ENCODE data around the gene GNAS-AS1. TPM values are rescaled to one million over a fixed set of nuclear protein-coding genes. Genes with fewer than 3 reads are reported as not detected.

Gene GNAS-AS1
- total and polyA plus RNA-seq, 10 of the 15 experiments (the other 5 are each of a cell fraction or from before 2014, with no cell fraction given): 0.06 to 2.7 (median 1.2) TPM

GRCh38 chr20:58867211-58867610 lies 16.5 kb upstream of the GNAS-AS1 start:
- ATAC-seq (no peak), DNase-seq (ENCODE audit: low read depth, low spot score) (no peak), FAIRE-seq (no peak)
- BruUV-seq (replicated peaks): no TSS peak
- Histone ChIP-seq H3K4me2 (ENCODE audit: control insufficient read depth, insufficient read depth) (no peak overlapping the region), H3K79me2 (ENCODE audit: control insufficient read depth, insufficient read depth, low read length) (no peaks in the 10 kb centered on the region), H3K36me3 (ENCODE audit: control insufficient read depth in 2 of 2, insufficient read depth in 2 of 2, low read length in 1 of 2) (no peaks in the 10 kb centered on the region), H3K4me3 (no peak overlapping the region), H3K27me3 (replicated peaks in 1 of 2; ENCODE audit: control insufficient read depth in 2 of 2, insufficient read depth in 2 of 2, low read length in 1 of 2) (no peaks in the 10 kb centered on the region), H3K4me1 (ENCODE audit: control insufficient read depth, insufficient read depth, low read length) (peaks cover 10% of the 10 kb centered on the region), H2AFZ (ENCODE audit: control insufficient read depth, low read depth, low read length) (no peak overlapping the region), H3K27ac (ENCODE audit: control insufficient read depth, insufficient read depth) (no peak overlapping the region), H3K9ac (ENCODE audit: control insufficient read depth, insufficient read depth, low read length) (no peak overlapping the region), H4K20me1 (ENCODE audit: control insufficient read depth, insufficient read depth) (no peaks in the 10 kb centered on the region), H3K9me3 (replicated peaks; ENCODE audit: control insufficient read depth, insufficient read depth, low read length) (no peaks in the 10 kb centered on the region)
- in situ Hi-C loops (cut with MboI) (loop anchor here (10.0 kb wide), 1 partner anchor 628 kb away; no protein-coding TSS in a partner anchor), intact Hi-C loops (cut with micrococcal nuclease; ENCODE audit: unreplicated experiment) (no loop called here)
- ChIA-PET SMC1A (ENCODE audit: uncharacterized antibody, unreplicated experiment) (interaction anchor here (0.7 to 2.1 kb wide), 13 partner anchors 10 to 628 kb away, joined by 3 to 16 read pairs (median 4); no protein-coding TSS in a partner anchor), POLR2A (interaction anchor here (0.6 to 0.7 kb wide), 2 partner anchors 62 to 116 kb away, joined by 3 read pairs; no protein-coding TSS in a partner anchor), CTCF (interaction anchor here (0.6 to 4.2 kb wide), 17 partner anchors 9 to 638 kb away, joined by 3 to 25 read pairs (median 3); no protein-coding TSS in a partner anchor), RAD21 (ENCODE audit: unreplicated experiment) (interaction anchor here (0.9 to 2.0 kb wide), 11 partner anchors 14 to 629 kb away, joined by 3 to 11 read pairs (median 5); partner anchors contain the start of gene STX16)
- WGBS (ENCODE audit: insufficient coverage, insufficient replicate concordance, low lambda C conversion rate, missing lambda C conversion rate): 43% methylated on average over 5 of the region's 5 CpGs
- no peak for TF ChIP-seq BMI1 (IDR thresholded peaks at IDR 0.05; ENCODE audit: borderline replicate concordance)

GRCh38 chr20:58865843-58866242 lies 15.1 kb upstream of the GNAS-AS1 start:
- in situ Hi-C loops (cut with MboI) (loop anchor here (10.0 kb wide), 1 partner anchor 629 kb away; no protein-coding TSS in a partner anchor), intact Hi-C loops (cut with micrococcal nuclease; ENCODE audit: unreplicated experiment) (loop anchor here (2.0 kb wide), 1 partner anchor 631 kb away; no protein-coding TSS in a partner anchor)
- Histone ChIP-seq H2AFZ (ENCODE audit: control insufficient read depth, low read depth, low read length) (no peak overlapping the region), H3K27ac (ENCODE audit: control insufficient read depth, insufficient read depth) (no peak overlapping the region), H3K27me3 (replicated peaks in 1 of 2; ENCODE audit: control insufficient read depth in 2 of 2, insufficient read depth in 2 of 2, low read length in 1 of 2) (no peaks in the 10 kb centered on the region), H3K4me1 (ENCODE audit: control insufficient read depth, insufficient read depth, low read length) (peaks cover 8% of the 10 kb centered on the region), H3K4me3 (no peak overlapping the region), H3K36me3 (ENCODE audit: control insufficient read depth in 2 of 2, insufficient read depth in 2 of 2, low read length in 1 of 2) (no peaks in the 10 kb centered on the region), H4K20me1 (ENCODE audit: control insufficient read depth, insufficient read depth) (no peaks in the 10 kb centered on the region), H3K4me2 (ENCODE audit: control insufficient read depth, insufficient read depth) (no peak overlapping the region), H3K9me3 (replicated peaks; ENCODE audit: control insufficient read depth, insufficient read depth, low read length) (no peaks in the 10 kb centered on the region), H3K9ac (ENCODE audit: control insufficient read depth, insufficient read depth, low read length) (no peak overlapping the region), H3K79me2 (ENCODE audit: control insufficient read depth, insufficient read depth, low read length) (no peaks in the 10 kb centered on the region)
- no peak for DNase-seq (ENCODE audit: low read depth, low spot score)
- WGBS (ENCODE audit: insufficient coverage, insufficient replicate concordance, low lambda C conversion rate, missing lambda C conversion rate): 20% methylated on average over 2 of the region's 2 CpGs
- no TSS peak for BruUV-seq (replicated peaks)
- POLR2A ChIA-PET: interaction anchor here (0.6 to 0.7 kb wide), 2 partner anchors 112 to 491 kb away, joined by 3 read pairs; no protein-coding TSS in a partner anchor
- RAD21 ChIA-PET (ENCODE audit: unreplicated experiment): interaction anchor here (1.3 to 1.6 kb wide), 2 partner anchors 42 to 590 kb away, joined by 3 to 4 read pairs; no protein-coding TSS in a partner anchor
- FAIRE-seq: no peak
- CTCF ChIA-PET: interaction anchor here (0.8 to 4.2 kb wide), 4 partner anchors 219 to 630 kb away, joined by 3 to 25 read pairs (median 14); no protein-coding TSS in a partner anchor
- SMC1A ChIA-PET (ENCODE audit: uncharacterized antibody, unreplicated experiment): interaction anchor here (0.6 to 3.9 kb wide), 3 partner anchors 16 to 355 kb away, joined by 3 to 13 read pairs (median 7); no protein-coding TSS in a partner anchor
- ATAC-seq: no peak
- no peak for TF ChIP-seq SMARCA5 (IDR thresholded peaks at IDR 0.05)
- TF ChIP-seq CEBPB (IDR thresholded peaks at IDR 0.05; ENCODE audit: borderline replicate concordance in 1 of 2, low read depth in 2 of 2, low read length in 2 of 2): no peak
- no peak for TF ChIP-seq ZNF24 (IDR thresholded peaks at IDR 0.05)
- TF ChIP-seq CHD1 (IDR thresholded peaks at IDR 0.05; ENCODE audit: low read depth, low read length): no peak
- TF ChIP-seq EP300 (IDR thresholded peaks at IDR 0.05; ENCODE audit: borderline replicate concordance in 1 of 2, control insufficient read depth in 1 of 2, low read depth in 2 of 2, low read length in 2 of 2): no peak
- no peak for TF ChIP-seq BCL3 (IDR thresholded peaks at IDR 0.05; ENCODE audit: borderline replicate concordance, insufficient read depth, low read depth, low read length, poor library complexity, severe bottlenecking)
- TF ChIP-seq RELB (IDR thresholded peaks at IDR 0.05; ENCODE audit: low read depth): no peak
- TF ChIP-seq ZNF274 (IDR thresholded peaks at IDR 0.05; ENCODE audit: insufficient read depth, insufficient read length): no peak
